ENCODE data around the gene PARD3.
"Not testable (repeated sequence)": the region's sequence is repeated elsewhere in the genome, so short reads cannot be mapped to it uniquely, and the experiment has no call there.

PARD3 gene

DNA sequence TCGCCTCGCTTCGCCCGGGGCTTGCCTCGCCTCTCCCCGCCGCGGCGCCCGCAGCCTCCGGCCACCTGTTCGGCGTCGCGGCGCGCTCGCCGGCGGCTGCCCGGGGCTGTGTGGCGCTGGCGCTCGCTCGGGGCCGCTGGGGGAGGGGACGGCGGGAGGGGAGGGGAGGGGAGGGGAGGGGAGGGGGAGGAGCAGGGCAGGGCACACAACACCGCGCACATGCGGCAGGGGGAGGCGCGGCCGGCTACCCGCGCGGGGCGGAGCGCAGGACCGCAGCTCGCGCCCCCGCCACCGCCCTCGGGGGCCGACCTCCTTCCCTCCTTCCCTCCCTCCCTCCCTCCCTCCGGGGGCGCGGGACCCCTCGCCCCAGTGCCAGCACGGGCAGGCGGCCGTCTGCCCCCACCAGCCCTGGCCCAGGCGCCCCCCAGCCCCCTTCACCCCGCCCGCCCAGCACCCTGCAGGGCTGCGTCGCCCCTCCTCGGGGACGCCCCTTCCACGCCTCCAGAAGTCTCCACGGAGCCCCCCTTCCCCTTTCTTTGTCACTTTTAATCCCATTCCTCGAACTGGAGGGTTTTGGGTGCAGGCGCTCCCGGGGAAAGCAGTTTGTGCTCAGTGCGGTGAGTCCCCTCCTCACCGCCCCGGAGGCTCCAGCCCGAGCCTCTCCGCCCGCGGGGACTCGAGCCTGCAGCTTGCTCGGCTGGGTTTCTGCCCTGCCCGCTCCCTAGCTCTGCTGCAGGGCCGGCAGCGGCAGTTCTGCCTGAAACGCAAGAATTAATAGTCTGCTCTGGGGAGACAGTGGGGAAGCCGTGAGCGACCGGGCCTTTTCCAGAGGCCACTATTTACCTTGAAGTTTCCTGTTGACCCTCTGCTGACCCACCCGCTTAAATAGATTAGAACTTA is at the start of gene PARD3:
PARD3 (minus strand) TSS at position 112 of the 900 bp plus-strand sequence. CDS start 301 bp downstream, outside the sequence.
- DNase-seq (ENCODE audit: low read depth) = peak; percentile 58

DNA sequence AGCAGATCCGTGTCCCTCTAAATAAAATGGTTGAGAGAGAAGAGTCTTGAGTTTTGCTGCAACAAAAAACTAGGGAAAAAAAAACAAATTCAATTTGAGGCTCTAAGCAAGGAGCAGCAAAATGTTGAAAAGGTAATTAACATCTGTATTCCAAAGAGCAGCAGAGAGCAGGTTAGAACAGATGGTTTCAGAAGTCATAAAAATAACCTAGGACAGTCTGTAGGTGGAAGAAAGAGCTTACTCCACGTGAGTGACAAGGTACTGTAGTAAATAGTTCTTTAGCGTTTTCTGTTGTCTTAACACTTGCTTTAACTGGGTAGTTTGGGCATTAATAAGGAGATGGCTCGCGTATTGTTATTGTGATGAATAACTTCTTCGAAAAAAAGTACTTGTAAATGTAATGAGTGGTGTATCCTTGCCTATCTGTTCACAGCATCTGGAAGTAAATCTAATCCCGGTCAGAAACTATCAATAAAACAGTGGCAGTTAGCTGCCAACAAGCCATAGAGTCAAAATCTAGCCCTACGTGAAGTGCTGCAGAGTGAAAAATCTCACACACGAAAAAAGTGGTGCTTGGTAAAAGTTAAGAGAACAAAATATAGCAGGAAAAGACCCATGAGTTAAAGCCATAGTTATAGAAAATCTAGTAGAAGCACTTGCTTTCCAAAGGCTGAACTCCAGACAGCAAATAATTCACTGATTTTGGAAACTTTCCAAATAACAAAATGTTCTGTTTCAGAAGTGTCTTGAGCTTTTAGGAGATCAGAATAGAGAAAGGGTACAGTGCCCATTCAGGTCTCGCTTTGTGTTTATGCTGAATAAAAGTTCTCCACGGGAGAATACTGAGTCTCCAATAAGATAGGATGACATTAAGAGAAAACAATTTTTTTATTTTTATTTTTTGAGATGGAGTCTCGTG is 49.3 kb upstream of the PARD3 start:
- no peak for DNase-seq (ENCODE audit: low read depth)

DNA sequence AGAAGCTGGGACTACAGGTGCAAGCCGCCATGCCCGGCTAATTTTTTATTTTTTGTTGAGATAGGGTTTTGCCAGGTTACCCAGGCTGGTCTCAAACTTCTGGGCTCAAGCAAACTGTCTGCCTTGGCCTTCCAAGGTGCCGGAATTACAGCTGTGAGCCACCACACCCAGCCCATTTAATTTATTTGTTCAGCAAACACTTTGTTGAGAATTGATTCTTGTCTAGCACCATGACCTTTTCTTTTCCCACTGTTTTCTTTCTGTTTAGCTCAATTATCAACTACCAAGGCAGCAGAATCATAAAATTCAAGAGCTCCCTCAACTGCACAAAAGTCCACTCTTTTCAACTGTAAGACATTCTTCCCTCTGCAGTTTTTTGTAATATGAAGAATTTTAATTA is 47.8 kb upstream of the PARD3 start:
- no peak for DNase-seq (ENCODE audit: low read depth)

DNA sequence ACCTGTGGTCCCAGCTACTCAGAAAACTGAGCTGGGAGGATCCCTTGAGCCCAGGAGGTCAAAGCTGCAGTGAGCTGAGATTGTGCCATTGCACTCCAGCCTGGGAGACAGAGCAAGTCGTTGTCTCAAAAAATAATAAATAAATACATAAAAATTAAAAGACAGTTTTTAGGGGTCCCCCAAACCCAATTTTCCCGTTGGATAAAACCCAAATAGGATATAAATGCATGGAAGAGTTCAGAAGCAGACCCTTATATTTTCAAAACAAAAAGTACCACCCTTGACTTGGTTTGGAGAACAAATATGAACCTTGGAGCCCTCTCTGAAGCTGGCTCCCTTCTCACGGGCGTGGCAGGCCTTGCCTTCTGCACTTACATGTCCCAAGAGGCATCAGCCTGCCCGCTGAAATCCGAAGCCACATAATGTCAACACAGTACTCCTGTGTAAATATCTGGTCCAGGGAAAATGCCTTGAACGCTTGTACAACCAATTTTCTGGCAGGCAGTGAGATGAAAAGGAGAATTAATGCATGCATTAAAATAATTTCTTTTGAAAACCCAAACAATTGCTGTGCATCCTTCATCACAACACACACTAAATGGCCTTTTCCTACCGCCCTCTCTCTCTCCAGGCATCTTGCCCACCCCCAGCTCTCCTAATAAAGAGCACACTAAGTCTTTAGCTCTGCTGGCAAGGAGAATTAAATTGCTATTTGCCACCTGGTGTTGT is 46.4 kb upstream of the PARD3 start:
- no peak for DNase-seq (ENCODE audit: low read depth)

DNA sequence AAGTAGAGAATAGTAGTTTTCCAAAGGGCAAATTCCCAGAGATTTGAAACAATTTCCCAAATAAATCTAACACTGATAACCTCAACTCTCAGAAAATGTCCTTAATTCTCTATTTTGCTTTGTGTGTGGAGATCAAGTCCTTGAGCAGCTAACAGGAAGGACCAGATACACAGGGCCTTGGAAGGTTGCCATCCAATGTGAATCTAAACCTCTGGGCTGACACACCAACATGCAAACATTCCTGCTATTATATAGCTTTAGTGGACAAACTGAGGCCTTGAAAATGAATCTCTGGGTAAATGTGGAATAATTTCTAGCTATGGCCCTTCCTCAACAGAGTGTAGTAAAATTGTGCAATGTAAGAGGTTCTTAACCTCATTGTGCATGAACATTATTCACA is 44.1 kb upstream of the PARD3 start:
- peak; percentile 45 for DNase-seq (ENCODE audit: low read depth)

DNA sequence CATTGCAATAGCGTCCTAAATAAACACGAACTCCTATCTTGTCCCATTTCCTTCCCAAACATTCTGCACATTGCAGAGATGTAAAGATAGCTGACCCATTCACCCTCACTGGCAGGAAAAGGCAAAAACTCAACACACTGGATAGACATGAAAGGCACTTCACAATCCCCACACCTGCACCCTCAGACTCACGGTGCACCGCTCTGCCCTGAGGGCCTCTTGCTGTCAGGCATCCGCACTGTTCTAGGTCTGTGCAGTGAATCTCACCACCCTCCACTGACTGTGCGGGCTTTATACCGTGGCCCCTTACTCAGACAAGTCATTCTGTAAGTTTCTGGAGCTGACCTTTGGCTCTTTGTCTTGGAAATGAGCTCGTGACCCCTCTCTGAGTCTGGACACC is 42.9 kb upstream of the PARD3 start:
- no peak for DNase-seq (ENCODE audit: low read depth)

DNA sequence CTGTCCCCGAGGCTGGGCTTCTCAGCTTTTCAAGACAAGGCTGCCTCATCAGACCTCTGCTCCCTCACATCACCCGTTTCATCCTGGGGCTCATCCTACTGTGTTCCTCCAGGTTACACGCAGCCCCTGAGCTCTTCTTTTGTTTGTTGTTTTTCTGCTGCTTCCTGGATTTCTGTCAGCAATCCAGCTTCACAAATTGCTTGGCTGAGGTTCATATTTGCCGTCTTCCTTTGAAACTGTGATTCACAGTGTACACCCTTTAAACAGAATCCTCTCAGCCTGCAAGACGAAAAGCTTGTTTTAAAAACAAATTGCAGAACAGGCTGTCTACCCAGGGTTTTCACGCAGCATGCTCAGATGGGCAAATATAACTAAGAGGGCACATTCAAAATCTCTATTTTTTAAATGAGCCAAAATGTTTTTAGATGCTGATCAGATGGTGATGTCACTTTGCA is 39.1 kb upstream of the PARD3 start:
- DNase-seq (ENCODE audit: low read depth) = peak; percentile 63

DNA sequence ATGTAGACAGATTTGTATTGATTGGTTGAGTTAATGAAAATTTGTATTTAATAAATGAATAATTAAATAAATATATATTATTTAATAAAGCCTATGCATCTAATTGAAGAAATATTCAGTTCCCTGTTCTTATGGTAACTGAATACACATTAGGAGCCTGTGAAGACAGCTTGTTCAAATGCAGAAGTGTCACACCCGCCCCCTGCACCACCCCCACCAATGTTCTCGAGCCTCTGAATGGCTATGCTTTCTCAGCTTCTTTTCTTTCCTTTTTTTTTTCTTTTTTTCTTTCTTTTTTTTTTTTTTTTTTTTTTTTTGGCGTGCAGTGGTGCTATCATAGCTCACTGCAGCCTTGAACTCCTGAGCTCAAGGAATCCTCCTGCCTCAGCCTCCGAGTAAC is 38.3 kb upstream of the PARD3 start:
- no peak for DNase-seq (ENCODE audit: low read depth)

DNA sequence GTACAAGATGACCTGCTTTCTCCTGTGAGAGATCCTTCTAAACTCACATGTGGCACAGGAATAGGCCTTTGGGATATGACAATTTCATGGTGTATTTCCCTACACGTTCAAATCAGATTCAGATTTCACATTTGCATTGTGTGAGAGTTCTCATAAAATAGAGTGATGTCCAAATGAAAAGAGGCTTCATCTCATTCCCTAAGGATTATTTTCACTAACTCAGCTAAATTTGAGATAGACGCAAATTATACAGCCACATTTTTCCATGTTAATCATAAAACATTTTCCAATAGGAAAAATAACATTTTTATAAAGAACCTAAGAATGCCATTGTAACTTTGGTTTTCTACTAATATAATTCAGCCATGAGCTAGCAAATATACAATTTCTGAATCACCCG is 35.5 kb upstream of the PARD3 start:
- no peak for DNase-seq (ENCODE audit: low read depth)

DNA sequence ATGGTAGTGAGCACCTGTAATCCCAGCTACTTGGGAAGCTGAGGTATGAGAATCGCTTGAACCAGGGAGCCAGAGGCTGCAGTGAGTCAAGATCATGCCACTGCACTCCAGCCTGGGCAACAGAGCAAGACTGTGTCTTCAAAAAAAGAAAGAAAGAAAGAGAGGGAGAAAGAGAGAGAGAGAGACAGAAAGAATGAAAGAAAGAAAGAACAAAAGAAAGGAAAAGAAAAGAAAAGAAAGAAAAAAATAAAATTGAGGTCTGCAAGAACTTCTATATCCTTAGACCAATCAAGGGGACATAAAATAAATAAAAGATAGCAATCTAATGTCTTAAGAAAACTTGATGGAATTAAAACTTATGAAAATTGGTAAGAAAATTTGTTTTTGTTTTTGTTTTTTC is 34.9 kb upstream of the PARD3 start:
- DNase-seq (ENCODE audit: low read depth) = no peak

DNA sequence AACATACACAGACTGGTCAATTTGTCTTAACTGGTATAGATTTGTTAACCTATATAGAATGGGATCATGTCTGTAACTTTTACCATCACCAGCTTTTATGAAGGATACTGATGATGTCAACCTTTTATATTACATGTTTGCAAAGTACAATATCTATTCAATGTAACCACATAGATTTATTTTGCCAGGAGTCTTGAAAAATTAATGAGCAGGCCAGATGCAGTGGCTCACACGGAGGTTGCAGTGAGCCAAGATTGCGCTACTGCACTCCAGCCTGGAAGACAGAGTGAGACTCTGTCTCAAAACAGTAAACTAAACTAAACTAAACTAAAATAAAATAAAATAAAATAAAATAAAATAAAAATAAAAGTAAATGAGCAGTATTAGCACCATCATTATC is 30.0 kb upstream of the PARD3 start:
- DNase-seq (ENCODE audit: low read depth) = no peak

DNA sequence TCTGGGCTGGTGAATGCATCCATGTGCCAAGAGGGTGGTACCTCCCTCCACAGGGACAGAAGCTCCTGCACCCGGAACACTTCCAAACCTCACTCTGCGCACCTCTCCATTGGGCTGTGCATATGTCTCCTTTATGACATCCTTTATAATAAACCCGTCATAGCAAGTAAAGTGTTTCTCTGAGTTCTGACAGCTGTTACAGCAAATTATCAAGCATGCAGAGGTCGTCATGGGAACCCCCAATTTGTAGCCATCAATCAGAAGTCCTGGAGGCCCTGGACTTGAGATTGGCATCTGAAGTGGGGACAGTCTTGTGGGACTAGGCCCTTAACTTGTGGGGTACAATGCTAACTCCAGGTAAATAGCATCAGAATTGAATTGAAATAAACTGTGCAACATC is 29.4 kb upstream of the PARD3 start:
- DNase-seq (ENCODE audit: low read depth) = no peak

DNA sequence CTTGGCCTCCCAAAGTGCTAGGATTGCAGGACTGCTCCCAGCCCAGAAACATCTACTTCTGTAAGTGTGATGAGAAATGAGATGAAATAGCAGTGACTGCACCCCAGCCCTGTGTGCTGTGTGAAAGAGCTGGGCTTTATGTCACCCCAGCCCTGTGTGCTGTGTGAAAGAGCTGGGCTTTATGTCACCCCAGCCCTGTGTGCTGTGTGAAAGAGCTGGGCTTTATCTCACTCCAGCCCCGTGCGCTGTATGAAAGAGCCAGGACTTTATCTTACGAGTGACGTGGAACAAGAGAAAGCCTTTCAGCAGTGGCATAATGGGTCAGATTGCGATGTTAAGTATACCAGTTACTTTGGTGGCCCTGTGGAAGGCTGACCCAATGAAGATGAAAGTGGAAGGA is 28.4 kb upstream of the PARD3 start:
- not testable (repeated sequence) for DNase-seq (ENCODE audit: low read depth)

DNA sequence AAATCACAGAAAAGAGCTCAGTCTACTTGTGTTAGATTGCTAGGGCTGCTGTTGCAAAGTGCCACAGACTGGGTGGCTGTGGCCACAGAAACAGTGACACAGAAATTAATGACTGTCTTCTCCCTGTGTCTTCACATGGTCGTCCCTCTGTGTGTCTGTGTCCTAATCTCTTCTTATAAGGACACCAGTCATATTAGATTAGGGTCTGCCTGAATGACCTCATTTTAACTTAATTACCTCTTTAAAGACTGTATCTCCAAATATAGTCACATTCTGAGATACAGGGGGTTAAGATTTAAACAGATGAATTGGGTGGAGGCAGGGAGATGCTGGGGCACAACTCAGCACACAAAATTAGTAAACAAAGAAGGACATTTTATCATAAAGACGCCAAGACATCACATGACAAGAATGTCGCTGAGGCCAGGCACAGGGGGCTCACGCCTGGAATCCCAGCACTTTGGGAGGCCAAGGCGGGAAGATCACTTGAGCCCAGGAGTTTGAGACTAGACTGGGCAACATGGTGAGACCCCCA is 23.3 kb upstream of the PARD3 start:
- no peak for DNase-seq (ENCODE audit: low read depth)

DNA sequence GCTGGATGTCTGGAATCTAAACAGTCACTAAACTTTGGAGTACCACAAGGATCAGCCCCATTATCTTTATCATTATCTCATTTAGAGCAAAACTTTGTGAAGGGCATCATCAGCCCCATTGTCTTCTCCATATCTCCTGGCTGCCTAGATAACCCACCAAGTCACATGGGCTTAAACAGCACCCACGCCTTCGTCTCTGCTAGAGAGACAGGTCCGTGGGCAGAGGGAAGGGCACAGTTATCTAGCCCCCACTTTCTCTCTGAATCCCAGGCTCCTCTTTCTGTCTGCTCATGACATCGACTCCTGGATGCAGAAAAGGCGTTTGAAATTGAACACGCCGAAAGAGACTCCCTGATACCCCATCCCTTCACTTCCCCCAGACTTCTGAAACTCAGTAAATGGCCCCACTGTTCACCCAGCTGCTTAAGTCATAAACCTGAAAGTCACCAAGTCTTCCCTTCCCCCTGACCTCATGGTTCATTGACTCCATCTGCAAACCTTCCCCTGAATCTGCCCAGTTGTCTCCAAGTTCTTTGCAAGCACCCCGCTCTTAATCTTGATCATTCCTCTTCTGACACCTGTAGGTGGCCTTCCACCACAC is 20.9 kb upstream of the PARD3 start:
- DNase-seq (ENCODE audit: low read depth) = no peak

DNA sequence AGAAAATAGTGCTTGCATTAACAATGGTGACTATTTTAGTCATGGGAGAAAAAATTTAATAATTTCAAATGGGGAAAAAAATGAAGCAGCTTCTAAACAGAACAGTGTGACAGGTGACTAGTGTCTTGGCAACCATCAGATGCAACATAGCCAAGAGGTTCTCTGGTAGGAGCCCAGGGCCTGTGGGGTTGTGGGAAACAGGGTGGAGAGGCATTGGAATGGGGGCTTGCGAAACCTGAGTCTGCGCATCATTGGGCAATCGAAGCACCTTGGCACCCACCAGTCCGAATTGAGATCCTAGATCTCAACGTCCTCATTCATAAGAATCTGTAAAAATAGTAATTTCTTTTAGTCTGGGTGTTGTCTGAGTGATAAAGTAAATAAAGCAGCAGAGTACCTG is 19.2 kb upstream of the PARD3 start:
- no peak for DNase-seq (ENCODE audit: low read depth)

DNA sequence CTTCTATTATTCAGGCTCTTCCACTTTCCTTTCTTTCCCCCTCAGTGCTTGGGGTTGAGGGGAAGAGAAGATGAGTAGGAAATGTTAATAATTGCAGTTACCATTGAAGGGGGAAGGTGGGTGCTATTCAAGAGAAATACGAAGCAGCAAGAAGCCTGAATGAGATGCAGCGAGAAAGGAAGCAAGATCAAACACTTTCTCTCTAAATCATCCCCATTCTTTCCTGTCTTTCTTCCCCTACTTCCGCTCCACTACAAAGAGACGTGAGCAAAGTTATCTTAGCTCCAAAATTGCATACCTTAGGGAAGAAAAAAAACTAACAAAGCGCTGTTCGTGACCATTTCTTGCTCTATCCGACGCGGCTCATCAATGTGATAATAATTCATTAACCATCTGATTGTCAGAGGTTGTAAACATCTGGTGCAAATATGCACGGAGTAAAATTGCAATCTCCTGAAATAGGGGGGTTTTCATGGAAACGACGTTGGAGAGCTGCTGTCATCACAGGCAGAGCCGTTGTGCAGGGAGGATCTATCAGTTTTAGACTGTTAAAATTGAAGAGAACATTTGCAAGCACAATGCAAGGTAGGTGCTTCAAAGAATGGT is 15.2 kb upstream of the PARD3 start:
- DNase-seq (ENCODE audit: low read depth) = peak; percentile 12

DNA sequence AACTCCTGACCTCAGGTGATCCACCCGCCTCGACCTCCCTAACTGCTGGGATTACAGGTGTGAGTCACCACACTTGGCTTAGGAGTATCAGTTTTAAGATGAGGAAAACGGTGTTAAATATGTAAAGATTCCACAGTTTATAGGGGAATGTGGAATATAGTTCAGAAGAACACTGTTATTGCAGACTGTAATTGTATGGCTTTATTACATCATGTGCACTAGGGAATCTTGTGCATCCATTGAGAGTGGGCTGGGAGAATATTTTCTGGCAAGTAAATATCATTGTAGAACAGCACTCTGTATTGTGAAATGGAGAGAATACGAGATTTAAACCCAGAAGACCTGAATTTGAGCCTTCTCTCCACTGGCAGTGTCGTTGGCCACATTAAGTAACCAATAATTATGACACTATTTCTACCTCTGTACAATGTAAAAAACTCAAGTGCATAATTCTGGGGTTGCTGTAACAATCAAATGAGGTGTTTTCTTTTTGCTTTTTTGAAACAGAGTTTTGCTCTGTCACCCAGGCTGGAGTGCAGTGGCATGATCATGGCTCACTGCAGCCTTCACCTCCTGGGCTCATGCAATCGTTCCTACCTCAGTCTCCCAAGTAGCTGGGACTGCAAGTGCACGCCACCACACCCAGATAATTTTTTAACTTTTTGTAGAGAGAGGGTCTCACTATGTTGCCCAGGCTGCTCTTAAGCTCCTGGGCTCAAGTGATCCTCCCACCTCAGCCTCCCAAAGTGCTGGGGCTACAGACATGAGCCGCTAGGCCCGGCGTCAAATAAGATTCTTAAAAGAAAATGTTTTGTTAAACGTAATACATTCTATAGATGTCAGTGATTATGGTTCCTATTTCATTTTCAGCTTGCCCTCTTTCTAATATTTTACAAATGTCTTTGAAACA is 12.0 kb upstream of the PARD3 start:
- no peak for DNase-seq (ENCODE audit: low read depth)

DNA sequence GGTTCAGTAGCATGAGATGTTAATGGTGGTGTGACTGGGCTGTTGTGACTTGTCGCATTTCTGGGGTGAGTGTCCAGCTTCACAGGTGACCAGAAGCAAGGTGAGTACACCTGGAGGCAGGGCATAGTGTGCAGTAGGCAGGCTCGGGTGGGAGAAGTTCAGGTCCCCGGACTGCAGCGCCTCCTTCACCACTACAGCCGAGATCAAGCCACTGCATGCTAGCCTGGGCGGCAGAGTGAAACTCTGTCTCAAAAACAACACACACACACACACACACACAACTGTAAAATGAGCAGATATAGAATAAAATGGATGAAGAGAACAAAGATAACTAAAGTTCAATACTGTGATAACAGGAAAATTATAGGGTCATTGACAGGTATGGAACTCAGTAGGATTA is 11.1 kb upstream of the PARD3 start:
- DNase-seq (ENCODE audit: low read depth) = no peak

DNA sequence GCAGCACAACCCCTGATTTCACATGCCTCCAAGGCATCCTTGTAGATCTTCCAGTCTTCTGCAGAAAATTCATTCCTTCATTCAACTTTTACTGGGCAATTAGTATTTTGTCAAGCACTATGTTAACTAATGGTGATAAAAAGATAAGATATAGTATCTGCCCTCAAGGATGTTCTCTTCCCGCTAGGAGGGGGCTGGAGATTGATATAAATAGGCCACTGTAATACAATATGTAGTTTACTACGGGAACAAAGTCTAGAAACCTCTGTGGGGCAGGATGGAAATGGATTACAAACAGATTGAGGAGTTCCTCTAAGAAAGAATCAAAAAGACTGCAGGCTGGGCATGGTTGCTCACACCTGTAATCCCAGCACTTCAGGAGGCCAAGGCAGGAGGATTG is 10.3 kb upstream of the PARD3 start:
- DNase-seq (ENCODE audit: low read depth) = no peak

Data from EH (cell line).